Bone marrow (tissue), 2 donors: Measurements from ENCODE around the gene DDX24.

ENCODE experiments used
- DNase-seq, 2 donors: peaks; one replicate each; lab custom pipeline; 2025; lab: John Stamatoyannopoulos, UW

DDX24 gene

DNA sequence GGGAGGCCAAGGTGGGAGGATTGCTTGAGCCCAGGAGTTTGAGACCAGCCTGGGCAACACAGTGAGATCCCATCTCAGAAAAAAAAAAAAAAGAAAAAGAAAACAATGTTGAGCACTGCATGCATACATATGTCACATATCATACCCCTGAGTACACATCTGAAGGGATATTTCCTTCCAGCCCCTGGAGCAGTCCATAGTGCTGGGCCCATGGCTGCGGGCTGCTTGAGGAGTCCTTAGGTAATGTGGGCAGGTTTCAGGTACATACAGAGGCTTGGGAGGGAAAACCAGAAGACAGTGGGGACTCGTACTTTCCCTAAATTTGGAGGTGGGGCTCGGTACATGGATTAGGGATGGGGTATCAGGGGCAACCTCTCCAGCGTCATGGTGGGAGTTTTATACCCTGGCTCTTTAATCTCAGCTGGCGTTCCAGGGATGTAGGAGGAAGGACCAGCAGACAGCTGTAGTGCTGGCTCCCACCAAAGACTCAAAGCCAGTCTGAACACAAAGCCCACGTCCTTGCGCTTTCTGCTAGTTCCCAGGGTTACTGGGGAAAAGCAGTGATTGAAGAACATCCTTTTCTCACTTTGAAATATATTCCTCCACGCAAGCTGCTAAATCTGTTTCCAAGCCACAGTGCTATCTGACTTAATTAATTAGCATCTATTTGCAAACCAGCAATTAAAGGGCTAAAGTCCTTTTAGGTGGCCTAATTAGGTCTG is 49.7 kb downstream of the DDX24 start:
- DNase-seq, result no peak

DNA sequence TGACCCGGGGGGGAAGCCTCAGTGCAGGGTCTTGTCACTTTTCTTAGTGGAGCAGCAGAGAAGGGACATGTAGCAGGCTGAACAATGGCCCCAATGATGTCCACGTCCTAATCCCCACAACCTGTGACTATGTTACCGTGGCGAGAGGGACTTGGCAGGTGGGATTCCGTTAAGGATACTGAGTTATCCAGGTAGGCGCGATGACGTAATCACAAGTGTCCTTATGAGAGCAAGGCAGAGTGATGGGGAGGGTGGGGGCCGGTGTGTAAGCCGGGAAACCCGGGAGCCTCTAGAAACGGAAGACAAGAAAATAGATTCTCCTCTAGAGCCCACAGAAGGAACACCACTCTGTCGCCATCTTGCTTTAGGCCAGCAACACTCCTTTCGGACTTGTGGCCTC is 50.4 kb downstream of the DDX24 start:
- no peak for DNase-seq

DNA sequence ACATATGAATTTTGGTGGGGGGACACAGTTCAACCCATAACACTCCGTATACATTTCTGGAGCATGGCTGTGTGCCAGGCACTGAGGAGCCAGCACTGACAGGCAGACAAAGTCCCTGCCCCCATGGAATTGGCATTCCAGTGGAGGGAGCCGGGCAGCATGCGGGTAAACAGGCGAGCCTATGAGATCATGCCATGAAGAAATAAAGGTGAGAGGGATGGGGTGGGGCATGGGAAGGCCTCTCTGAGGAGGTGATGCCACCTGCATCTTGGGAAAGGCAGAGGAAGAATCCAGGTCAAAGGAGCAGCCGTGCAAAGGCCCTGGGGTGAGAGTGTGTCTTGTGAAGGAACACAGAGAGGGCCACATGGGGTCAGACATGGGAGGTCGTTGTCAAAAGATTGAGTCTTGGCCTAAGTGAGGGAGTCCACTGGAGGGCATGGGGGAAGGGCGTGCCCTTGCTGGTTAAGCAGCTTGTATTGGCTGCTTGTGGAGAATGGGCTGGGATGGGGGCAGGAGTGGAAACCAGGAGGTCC is 51.3 kb downstream of the DDX24 start:
- no peak for DNase-seq

DNA sequence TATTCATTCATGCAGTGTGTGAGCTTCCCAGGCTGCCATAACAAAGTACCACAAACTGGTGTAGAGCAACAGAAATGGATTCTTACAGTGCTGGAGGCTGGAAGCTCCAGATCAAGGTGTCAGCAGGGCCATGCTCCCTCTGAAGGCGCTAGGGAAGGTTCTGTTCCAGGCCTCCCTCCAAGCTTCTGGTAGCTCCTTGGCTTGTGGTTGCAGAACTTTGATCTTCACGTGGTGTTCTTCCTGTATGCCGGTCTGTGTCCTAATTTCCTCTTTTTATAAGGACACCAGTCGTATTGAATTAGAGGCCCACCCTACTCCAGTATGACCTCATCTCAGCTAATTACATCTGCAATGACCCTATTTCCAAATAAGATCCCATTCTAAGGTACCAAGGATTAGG is 51.7 kb downstream of the DDX24 start:
- no peak for DNase-seq

DNA sequence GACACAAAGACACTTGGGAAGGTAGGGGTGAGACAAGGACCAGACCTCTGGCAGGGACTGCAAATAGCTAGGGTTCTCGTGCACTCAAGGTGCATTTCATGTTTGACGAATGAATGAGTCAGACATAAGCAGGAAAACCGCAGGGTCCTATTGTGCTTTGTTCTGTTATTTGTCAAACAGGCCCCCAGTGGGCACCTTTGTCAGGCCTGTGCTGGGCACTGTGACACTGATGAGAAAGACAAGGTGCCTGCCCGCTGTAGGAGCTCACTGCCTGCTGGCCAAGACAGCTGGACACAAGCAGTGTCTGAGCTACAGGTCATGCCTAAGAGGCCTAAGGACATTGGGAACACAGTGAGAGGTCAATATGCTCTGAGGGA is 52.6 kb downstream of the DDX24 start:
- DNase-seq, result no peak

DNA sequence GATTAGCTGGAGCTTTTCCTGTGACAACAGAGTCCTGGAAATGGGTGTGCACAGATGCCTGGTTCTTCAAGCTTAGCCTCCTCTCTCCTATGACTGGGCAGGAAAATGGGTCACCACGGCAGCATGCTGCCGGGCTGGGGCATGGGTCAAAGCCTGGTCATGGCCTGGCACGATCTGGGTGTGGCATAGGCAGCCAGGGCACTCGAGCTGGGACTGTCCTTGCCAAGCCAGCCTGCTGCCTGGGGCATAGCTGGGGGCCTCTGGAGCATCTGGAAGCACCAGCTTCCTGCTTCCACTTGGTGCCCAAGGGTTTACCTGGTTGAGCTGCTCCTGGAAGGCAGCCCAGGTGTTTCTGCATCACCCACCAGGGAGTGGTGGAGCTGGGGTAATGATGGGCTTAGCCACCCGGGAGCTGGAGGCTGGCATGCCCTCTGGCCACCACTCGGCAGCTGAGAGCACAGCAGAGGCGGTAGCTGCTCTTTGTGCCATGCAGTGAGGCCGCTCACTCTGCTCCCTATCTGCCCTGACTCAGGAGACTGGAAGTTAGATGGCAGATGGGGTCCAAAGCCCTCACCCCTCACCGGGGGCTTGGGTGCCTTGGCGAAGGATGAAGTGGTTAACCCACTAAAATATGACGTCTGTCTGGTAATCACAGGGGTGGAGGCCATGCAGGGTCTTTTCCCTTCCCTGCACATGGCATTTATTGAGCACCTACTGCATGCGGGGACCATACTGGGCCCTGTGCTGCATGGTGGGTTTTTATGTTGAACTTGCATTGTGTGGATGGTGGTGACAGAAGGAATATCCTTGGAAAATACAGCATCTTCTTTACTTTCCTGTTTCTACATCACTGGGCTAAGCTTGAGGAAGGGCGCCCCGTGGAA is 53.2 kb downstream of the DDX24 start:
- no peak for DNase-seq

DNA sequence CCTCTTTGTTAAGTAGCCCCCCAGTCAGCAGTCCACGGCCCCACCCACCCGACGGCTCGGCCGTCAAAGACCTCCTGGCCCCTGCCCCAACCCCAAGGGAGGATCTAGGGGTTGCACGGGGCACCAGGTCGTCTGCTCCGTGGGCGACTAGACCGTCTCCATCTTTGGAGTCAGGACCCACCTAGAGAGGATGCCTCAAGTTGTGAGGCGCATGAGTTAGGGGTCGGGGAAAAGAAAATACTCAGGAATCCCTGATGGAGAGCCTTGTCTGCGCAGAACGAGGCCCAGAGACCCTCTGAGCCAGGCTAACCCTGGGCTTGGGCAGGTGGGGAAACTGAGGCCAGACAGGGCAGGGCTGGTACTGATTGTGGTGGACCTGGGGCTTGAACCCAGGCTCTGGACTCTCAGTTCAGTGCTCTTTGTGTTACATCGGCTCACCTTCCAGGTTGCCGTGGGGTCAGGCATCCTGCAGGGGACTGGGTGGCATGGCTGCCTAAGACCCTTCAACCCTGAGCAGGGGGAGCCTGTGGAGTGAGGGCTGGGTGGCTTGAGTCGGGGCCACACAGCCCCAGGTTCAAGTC is 54.0 kb downstream of the DDX24 start:
- no peak for DNase-seq

DNA sequence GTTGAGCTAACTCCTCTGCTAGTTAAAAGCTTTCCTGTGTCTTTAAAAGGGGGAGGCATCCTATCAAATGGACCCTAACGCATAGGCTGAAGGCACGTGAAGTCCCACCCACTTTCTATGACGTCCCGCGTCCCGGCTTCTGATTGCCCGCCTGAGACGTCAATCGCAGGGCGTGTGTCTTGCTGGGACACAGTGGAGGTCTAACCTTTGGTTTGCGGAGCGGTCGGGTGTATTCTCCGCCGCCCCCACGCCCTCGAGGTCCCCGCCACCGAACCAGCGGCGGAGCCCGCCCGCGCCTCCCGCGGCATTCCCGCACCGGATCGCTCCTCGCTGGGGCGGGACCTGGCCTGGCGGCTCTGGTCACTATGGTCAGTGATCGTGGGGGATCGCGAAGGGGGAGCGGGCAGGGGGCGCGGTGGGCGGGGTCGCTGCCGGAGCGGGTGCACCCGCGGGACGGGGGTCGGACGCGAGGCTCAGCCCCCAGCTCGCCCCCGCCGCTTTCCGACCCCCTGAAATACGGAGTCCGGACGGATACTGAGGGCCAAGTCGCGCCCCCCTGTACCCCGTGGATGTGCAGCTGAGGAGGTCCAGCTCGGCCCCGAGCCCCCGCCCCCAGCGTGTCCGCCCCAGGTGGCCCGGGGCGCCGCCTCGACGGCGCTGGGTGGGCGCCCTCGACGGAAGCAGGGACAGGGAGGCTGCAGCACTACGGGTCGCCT is 54.7 kb downstream of the DDX24 start, which contains the start of gene OTUB2:
Gene OTUB2 (plus strand): TSS at position 168 of the 716 bp plus-strand sequence. CDS start 198 bp downstream, at position 366.
- peak; percentile 82 for DNase-seq

DNA sequence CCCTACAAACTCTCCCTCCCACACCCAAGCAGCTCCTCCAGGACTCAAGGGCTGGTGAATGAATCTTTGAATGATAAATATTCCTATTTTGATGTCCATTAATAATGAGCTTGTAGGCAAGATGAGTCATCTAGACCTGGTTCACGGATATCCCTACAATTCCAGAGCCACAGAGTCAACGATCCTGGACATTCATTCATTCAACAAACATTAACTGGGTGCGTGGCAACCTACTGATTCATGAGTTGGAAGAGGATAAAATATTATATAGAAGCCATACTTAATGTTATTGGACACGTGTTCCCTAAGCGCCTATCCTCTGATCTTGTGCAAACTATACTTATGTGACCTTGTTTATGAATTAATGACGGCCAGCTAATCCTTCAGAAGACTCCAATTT is 55.3 kb downstream of the DDX24 start:
- DNase-seq, result no peak

DNA sequence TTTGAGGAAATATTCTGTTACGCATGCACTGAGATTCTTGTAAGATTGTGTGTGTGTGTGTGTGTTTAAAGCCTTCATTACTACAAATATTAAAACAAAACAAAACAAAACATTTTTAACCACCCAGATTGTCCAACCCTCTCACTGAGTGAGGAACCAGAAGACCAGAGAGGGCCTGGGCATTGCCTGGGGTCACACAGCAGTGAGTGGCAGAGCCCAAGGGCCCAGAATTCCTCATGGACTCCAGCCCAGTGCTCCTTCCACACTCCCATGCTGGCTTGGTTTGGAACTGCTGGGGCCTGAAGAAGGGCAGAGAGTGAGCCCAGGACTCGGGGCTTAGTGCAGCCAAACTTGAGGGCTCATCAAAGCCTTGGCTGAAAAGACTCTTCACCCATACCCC is 56.5 kb downstream of the DDX24 start:
- no peak for DNase-seq

DNA sequence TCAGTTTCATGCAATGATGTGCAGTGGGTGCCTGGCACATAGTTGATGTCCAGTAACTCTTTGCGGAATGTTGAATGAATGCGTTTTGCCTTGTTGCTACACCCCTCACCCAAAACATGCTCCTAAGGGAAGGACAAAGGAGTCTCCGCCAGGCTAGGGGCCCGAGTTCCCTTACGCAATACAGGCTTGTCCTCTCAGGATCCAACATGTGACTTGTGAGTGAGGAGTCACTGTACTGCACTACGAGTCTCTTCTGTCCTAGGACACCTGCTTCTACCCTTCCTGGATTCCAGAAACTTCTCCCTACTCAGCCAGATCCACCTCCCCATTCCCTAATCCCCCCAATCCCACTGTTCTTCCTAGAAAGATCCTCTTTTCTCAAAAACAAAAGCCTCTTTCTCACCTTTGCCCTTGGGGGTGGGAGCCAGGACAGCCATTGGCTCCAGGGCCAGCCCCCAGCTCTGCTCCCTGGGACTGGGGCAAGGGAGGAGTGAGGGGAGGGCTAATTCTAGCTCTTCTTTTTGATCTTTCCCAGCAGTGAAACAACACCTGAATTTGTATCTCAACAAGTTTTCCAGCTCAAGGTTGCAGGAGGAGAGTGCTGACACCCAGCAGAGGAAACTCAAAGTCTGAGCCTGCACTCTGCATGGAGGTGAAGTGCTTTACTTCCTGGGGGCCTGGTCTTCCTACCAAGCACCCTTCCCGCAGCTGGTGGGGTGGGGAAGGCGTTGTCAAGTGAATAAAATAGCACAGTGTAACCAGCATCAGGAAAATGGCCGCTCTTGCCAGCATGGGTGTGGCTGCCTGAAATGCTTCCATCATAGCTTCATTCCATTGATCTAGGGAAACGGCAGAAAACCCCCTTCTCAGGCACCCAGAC is 58.2 kb downstream of the DDX24 start:
- no peak for DNase-seq

DNA sequence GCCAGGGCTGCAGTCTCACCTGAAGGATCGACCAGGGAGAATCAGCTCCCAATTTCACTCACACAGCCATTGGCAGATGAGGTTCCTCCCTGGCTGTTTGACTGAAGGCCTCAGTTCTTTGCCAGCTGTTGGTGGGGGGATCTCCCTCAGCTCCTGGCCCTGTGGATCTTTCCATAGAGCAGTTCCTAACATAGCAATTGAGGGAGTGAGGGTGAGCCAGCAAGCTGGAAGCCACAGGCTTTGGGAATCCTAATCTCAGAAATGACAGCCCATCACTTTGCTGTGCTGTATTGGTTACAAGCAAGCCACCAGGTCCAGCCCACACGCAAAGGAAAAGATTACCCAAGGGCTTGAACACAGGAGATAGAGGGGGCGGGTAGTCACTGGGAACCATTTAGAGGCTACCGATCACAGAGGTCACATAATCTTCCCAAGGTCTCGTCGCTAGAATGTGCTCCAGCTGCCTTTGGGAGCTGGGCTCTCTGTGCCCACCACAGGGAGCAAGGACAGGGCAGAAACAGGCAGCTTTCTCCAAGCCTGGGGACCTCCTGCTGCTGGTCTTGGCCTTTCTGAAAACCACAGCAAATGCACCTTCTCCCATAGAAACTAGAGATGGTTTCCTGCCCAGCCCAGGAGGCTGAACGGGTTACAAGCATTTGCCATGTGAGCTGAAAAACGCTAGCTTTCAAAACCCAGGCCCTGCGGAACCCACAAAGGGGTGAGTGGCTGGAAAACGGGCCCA is 59.4 kb downstream of the DDX24 start:
- DNase-seq, result no peak

DNA sequence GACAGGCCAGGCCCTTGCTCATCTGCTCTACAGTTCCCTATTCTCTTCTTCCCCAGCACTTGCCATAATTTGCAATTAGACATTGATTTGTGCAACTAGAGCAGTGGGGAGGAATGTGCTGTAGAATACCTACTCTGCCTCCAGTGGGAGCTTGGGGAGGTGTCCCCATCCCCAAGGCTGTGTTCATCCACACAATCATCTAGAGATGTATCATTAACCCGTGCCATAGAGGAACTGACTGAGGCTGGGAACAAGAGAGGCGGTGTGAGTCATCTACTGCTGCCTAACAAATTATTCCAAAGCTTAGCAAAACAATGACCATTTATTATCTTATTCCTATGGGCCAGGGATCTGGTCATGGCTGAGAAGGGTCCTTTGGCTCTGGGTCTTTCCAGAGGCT is 60.0 kb downstream of the DDX24 start:
- DNase-seq, result no peak

DNA sequence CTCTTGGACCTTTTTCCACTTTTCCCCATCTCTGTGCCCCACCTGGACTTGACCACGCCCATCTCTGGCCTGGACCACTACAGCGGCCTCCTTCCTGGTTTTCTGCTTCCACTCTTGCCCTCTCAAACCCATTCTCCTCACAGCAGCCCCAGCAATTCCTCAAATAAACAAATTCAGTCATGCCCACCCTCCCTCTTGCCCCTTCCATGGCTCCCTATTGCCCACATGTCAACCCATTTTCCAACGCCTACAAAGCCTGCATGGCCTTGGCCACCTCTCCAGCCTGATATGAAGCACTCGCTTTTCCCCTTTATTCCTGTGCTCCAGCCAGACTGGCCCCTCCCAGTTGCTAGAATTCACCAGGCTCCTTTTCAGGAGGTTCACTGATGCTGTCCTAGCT is 60.7 kb downstream of the DDX24 start:
- DNase-seq, result no peak

DNA sequence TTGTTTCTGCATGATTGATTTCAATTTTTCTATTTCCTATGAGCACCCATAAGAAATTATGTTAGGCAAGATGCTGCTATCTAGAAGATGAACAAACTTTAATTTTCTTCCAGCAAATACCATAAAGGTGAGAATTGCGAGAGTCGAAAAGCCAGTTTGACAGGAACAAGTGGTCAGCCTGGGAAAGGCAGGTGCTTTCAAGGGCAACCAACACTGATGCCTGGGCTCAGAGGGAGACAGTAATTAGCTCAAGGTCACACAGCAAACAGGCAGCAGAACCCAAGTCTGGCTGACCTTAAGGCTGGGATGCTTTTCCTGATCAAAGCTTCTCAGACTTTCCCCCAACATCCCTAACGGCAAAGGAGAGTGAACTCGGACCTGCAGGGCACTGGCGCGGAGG is 61.7 kb downstream of the DDX24 start:
- no peak for DNase-seq

DNA sequence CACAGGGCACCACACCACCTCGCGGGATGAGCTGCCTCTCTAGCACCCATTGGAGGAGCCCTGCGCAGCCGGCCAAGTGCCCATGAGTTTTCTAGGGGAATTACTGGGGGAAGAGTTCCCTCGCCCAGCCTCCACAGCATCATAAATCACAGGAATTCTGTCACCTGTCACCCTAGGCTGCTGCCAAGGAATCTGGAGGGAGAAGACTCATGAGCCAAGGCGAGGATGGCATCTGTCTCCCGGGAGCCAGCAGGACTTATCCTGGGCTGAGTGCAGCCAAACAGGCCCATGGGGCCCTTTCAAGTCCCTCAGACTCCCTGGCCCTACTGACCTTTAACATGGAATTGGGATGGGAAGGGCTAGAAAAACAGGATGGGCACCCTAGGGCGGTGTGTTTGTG is 62.7 kb downstream of the DDX24 start:
- DNase-seq, result no peak

DNA sequence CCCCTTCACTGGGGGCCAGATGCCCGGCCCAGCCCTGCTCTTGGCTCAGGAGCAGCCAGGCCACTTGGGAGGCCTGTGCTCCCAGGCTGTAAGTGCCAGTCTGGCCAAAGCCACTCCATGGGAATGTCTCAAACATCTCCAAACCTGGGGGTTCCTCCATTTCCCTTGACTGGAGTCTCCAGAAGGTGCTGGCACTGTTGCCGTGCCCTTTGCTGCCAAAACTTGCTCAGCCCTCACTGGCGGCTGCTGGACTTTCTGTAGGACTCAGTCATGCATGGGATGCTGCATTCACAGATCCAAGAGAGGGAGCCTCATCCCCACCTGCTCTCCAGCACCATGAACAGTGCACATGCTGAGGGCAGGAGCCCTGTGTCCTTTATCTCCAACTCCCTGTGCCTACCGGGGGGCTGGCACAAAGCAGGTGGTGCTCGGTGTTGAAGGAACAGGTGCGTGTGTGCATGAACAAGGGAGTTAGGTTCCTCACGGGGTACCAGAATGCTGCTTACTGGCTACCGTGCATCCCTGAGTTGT is 64.5 kb downstream of the DDX24 start:
- DNase-seq, result no peak

DNA sequence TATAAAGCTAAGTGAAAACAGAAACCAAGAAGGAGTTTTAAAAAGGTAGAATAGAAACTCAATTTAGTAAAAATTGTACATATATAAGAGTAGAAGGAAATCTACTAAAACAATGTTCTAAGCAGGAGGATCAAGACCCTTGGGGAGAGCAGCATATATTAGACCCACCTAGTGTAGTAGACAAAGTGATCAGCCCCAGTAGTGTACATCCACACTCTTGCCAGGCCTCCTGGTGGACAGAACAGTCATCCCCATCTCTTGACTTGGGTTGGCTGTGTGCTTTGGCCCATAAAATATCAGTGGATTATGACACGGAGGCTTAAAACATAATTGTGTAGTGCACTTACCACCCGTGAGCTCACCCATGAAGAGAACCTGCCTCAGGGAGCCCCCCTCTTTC is 65.8 kb downstream of the DDX24 start:
- DNase-seq, result no peak

DNA sequence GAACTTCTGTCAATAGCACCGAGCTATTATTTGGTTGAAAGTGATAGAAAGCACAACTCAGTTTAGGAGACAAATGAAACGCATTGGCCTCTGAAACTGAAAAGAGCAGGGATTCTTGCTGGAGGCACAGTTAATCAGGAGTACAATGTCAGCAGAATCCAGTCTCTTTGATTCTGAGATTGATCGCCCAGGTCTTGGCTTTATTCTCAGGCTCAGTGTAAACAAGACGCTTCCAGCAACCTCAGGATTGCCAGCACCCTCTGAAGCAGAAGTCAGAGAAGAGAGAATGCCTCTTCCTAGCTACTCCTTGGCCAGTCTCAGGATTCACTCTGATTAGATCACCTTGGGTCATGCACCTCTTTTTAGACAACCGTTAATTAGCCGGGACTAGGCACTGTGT is 66.6 kb downstream of the DDX24 start:
- DNase-seq, result no peak

DNA sequence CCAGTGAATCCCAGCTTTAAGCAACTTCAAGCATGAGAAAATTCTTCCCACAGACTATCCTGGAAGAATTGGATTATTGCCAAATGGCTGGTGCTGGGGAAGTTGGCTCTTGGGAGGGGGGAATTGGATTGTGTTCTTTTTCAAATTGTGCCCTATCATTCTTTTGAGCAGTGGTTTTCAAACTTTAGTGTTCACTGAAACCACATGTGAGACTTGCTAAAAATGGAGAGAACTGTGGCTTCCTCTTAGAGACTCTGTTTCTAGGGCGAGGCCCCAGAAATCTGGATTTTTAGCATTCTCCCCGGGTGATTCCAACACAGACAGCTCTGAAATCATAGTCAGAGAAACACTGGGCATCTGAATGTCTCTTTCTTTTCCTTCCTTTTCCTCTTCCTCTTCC is 69.2 kb downstream of the DDX24 start:
- DNase-seq, result no peak
